Esophagus squamous epithelium (tissue), 5 donors: ENCODE measurements around the gene MS4A10. TPM values are rescaled to one million over a fixed set of nuclear protein-coding genes. Genes with fewer than 3 reads are reported as not detected.
"Not testable (repeated sequence)": the region's sequence is repeated elsewhere in the genome, so short reads cannot be mapped to it uniquely, and the experiment has no call there.

Experiments used
- DNase-seq: peaks from one replicate; lab custom pipeline; 2025; lab: John Stamatoyannopoulos, UW
- H3K27ac ChIP-seq, 4 donors: fragments of 200-600 bp; sonication (generic); one replicate each; pipeline ENCODE4 v1.5.1; 2016 to 2019; ENCODE audit warnings: mild to moderate bottlenecking in 1 of 4
- H3K27me3 ChIP-seq, 4 donors: fragments of 200-600 bp; sonication (generic); 1 replicate in 3 of 4; 2 replicates in 1 of 4; pipeline versions ENCODE4 v1.5.1 to v1.6.0; 2017 to 2021; ENCODE audit warnings: antibody characterized with exemption in 1 of 4
- H3K36me3 ChIP-seq, 3 donors: fragments of 200-600 bp; sonication (generic); one replicate each; pipeline ENCODE4 v1.5.1; 2016 to 2019
- H3K4me1 ChIP-seq, 3 donors: fragments of 200-600 bp; sonication (generic); one replicate each; pipeline ENCODE4 v1.5.1; 2017 to 2019
- H3K4me3 ChIP-seq, 4 donors: fragments of 200-600 bp; sonication (generic); 1 replicate in 3 of 4; 2 replicates in 1 of 4; pipeline ENCODE4 v1.5.1; 2016 to 2019; ENCODE audit warnings: mild to moderate bottlenecking in 2 of 4, moderate library complexity in 1 of 4
- H3K9me3 ChIP-seq, 3 donors: fragments of 200-600 bp; sonication (generic); one replicate each; pipeline ENCODE4 v1.5.1; 2016 to 2019
- POLR2A ChIP-seq, 4 donors: fragments of 450-650 bp; IDR thresholded peaks; one replicate each; pipeline ENCODE4 v1.6.1; 2017; ENCODE audit warnings: antibody characterized with exemption in 4 of 4, mild to moderate bottlenecking in 4 of 4, moderate library complexity in 3 of 4
- WGBS, 2 donors: methylation state at CpG; one replicate each; pipeline ENCODE4 v1.1.5; 2018; 5-methylcytosine and 5-hydroxymethylcytosine counted together
- intact Hi-C: fragments of 100-400 bp; cut with DNase I; formaldehyde crosslinking; loops from one replicate; pipeline ENCODE4 v1.15.0; 2022
- total RNA-seq, 4 donors: library from RNA; depleted of rRNA; stranded (reverse); fragments of >200 nt; gene quantifications; one replicate each; pipeline ENCODE4 v1.1.0, GENCODE V29; 2016
- TF ChIP-seq, protein P1 (sequence below), 6 experiments: fragments of 450-650 bp in 4 of 6; fragments of 200-600 bp in 2 of 6; sonication (generic) in 2 of 6; IDR thresholded peaks; one replicate each; pipeline ENCODE4 v1.5.1; 2016 to 2019; ENCODE audit warnings: antibody characterized with exemption in 6 of 6, mild to moderate bottlenecking in 4 of 6, moderate library complexity in 4 of 6
- donor health status: DM: yes; HTN: yes; CAD: no.

MS4A10 gene
- total RNA-seq, 4 donors from 2014 or later = not detected

DNA sequence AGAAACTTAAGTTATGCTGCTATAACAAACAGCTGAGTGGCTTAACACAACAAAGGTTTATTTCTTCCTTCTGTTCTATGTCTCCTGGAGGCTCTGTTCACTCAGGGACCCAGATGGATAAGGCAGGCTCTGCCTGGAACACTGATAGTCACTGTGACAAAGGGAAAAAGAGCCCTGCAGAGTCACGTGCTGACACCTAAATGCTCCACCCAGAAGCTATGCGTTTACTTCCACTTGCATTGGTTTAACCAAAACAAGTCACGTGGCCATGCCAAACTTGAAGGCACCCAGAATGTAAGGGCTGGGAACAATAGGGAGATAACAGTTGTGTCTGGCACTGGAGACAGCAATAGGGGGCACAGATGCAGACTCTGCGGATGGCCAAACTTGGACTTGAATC, 31.8 kb upstream of the MS4A10 start:
- intact Hi-C loops = no loop called here
- DNase-seq = no peak
- Histone ChIP-seq H3K9me3 (no peaks in the 10 kb centered on the region), H3K36me3 (no peaks in the 10 kb centered on the region), H3K4me3 (no peak overlapping the region), H3K27ac (no peak overlapping the region), H3K27me3 (peaks cover 0 to 49% (median 0%) of the 10 kb centered on the region in 4 donors), H3K4me1 (no peaks in the 10 kb centered on the region)
- 34 to 70% methylated on average over 2 to 4 of the region's 4 CpGs for WGBS, 2 donors
- TF ChIP-seq POLR2A (IDR thresholded peaks at IDR 0.05) = no peak
- TF ChIP-seq, protein P1, sequence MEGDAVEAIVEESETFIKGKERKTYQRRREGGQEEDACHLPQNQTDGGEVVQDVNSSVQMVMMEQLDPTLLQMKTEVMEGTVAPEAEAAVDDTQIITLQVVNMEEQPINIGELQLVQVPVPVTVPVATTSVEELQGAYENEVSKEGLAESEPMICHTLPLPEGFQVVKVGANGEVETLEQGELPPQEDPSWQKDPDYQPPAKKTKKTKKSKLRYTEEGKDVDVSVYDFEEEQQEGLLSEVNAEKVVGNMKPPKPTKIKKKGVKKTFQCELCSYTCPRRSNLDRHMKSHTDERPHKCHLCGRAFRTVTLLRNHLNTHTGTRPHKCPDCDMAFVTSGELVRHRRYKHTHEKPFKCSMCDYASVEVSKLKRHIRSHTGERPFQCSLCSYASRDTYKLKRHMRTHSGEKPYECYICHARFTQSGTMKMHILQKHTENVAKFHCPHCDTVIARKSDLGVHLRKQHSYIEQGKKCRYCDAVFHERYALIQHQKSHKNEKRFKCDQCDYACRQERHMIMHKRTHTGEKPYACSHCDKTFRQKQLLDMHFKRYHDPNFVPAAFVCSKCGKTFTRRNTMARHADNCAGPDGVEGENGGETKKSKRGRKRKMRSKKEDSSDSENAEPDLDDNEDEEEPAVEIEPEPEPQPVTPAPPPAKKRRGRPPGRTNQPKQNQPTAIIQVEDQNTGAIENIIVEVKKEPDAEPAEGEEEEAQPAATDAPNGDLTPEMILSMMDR (IDR thresholded peaks at IDR 0.05) = no peak

DNA sequence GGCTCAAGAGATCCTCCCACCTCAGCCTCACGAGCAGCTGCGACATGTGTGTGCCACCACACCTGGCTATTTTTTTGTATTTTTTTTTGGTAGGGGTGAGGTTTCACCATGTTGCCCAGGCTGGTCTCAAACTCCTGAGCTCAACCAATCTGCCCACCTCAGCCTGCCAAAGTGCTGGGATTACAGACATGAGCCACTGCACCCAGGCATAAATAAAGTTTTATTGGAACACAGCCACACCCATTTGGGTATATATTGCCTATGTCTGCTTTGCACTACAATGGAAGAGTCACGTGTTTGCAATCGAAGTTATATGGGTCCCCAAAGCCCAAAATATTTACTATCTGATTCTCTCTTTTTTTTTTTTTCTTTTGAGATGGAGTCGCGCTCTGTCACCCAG, 30.2 kb upstream of the MS4A10 start:
- no peak overlapping the region for H3K4me3 ChIP-seq
- intact Hi-C loops = no loop called here
- 82 to 87% methylated on average over 6 of the region's 6 CpGs for WGBS, 2 donors
- H3K9me3 ChIP-seq = no peaks in the 10 kb centered on the region
- no peak overlapping the region for H3K27ac ChIP-seq
- peaks cover 0 to 50% (median 0%) of the 10 kb centered on the region in 4 donors for H3K27me3 ChIP-seq
- no peak for TF ChIP-seq POLR2A (IDR thresholded peaks at IDR 0.05)
- TF ChIP-seq, protein P1 (IDR thresholded peaks at IDR 0.05) = no peak
- no peaks in the 10 kb centered on the region for H3K36me3 ChIP-seq
- no peak for DNase-seq
- H3K4me1 ChIP-seq = no peaks in the 10 kb centered on the region

DNA sequence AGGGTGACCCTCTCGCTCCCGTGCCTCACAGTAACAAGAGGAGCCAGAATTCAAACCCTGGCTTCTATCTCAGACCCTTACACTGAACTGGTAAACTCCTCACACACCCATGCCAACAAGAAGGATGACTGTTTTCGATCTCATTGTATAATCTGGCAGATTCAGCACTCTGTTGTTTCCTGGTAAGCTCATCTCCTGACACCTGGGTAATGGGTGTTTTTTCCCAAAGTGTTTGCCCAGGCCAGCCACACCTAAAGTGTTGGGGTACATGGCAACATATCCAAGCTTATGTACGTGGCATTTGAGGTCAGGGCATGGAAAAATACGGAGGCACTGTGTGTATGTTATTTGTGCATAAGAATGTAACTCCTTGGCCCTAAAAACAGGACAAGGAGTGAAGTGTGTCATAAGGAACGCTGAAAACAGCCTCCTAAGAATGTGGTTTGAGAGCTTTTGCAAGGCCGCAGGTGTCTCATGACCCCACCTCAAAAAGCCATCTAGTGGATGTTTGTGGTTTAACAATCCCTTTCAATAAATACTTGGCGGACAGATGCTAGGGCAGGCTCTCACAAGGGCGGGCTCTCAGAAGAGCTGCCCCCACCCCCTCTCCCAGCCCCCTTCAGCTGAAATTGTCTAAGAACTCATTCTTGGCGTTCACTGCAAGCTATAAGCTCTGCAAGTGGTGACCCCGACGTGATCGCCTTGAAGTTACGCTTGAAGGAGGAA, 28.7 kb upstream of the MS4A10 start, which contains the start of gene MS4A15:
TSS of gene MS4A15 (plus strand) at position 561 of the 726 bp plus-strand sequence. CDS start 6,867 bp downstream, outside the sequence.
- intact Hi-C loops = no loop called here
- 55 to 58% methylated on average over 9 of the region's 14 CpGs for WGBS, 2 donors
- Histone ChIP-seq H3K27me3 (peaks cover 0 to 38% (median 0%) of the 10 kb centered on the region in 4 donors), H3K9me3 (no peaks in the 10 kb centered on the region), H3K4me1 (no peaks in the 10 kb centered on the region), H3K4me3 (no peak within 1 kb of the TSS), H3K27ac (no peak within 1 kb of the TSS), H3K36me3 (no peaks in the 10 kb centered on the region)
- no peak for DNase-seq
- TF ChIP-seq, protein P1 (IDR thresholded peaks at IDR 0.05) = peak in 1 of 6 experiments; percentile 22
- no peak for TF ChIP-seq POLR2A (IDR thresholded peaks at IDR 0.05)

DNA sequence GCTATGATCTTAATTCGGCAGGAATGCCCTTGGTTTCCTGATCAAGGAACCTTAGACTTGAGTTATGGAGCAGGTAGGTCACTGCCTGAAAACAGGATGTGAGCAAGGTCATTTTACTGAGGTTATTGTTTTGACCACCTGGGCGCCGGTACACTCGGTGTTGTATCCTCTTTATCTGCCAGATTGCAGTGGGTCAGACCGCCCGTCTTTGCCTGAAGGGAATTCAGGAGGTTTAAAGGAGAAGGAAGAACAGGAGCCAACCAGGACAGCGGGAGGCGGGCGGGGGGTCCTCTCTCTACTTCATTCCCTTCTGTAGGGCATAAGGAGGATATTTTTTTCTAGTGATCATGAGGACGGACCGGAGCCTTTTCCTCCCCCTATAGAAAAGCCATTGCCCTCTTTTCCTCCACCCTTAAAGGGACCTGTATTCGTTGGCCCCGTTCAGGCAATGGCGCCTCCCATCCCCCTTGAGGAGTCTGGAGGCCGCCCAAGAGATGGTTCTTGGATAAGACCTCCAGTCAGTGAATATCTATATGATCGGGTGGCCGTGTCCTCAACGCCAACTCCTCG, 27.8 kb upstream of the MS4A10 start:
- Histone ChIP-seq H3K36me3 (no peaks in the 10 kb centered on the region), H3K4me3 (no peak overlapping the region), H3K4me1 (no peaks in the 10 kb centered on the region), H3K27ac (no peak overlapping the region), H3K27me3 (peaks cover 0 to 30% (median 0%) of the 10 kb centered on the region in 4 donors), H3K9me3 (no peaks in the 10 kb centered on the region)
- intact Hi-C loops = no loop called here
- no peak for DNase-seq
- TF ChIP-seq, protein P1 (IDR thresholded peaks at IDR 0.05) = no peak
- no peak for TF ChIP-seq POLR2A (IDR thresholded peaks at IDR 0.05)
- WGBS, 2 donors = 84 to 91% methylated on average over 15 to 19 of the region's 19 CpGs

DNA sequence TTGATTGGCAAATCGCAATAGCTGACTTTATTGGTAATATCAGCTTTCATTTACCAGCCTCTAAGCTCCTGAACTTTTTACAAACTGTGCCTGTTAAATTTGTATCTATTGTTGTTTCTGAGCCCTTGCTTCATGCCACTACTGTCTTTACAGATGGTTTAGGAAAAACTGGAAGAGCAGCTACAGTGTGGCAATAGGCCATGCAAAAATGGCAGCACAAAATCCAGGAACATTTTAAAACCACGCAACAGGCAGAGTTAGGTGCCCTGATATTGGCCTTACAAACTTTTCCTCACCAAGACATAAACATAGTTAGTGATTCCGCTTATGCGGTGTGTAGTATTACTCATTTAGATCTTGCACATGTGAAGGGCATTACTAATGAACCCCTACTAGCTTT, 26.5 kb upstream of the MS4A10 start:
- peaks cover 0 to 25% (median 0%) of the 10 kb centered on the region in 4 donors for H3K27me3 ChIP-seq
- 79 to 88% methylated on average over 4 of the region's 4 CpGs for WGBS, 2 donors
- H3K9me3 ChIP-seq, DNase-seq, H3K36me3 ChIP-seq, H3K27ac ChIP-seq, intact Hi-C loops, H3K4me1 ChIP-seq, H3K4me3 ChIP-seq: not testable (repeated sequence)

DNA sequence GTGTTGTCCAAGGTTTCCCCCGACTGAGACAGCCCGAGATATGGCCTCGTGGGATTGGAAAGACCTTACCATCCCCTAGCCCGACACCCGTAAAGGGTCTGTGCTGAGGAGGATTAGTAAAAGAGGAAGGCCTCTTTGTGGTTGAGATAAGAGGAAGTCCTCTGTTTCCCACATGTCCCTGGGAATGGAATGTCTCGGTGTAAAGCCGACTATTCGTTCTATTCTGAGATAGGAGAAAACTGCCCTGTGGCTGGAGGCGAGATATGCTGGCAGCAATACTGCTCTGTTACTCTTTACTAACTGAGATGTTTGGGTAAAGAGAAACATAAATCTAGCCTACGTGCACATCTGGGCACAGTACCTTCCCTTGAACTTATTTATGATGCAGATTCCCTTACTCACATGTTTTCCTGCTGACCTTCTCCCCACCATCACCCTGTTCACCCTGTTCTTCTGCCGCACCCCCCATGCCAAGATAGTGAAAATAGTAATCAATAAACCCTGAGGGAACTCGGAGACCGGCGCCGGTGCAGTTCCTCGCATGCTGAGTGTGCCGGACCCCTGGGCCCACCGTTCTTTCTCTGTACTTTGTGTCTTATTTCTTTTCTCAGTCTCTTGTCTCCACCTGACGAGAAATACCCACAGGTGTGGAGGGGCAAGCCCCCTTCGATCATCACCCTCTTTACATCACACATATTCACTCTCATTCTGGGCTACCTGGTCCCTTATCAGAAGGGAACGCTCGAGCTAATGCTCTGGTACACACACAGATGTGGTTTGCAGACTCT, 25.5 kb upstream of the MS4A10 start:
- H3K4me1 ChIP-seq, H3K27ac ChIP-seq, H3K4me3 ChIP-seq, intact Hi-C loops, DNase-seq, H3K36me3 ChIP-seq, H3K9me3 ChIP-seq: not testable (repeated sequence)
- 67 to 68% methylated on average over 19 to 22 of the region's 22 CpGs for WGBS, 2 donors
- H3K27me3 ChIP-seq = peaks cover 0 to 31% (median 0%) of the 10 kb centered on the region in 4 donors
